Panc1 (cell line): ENCODE measurements around the gene SLC32A1. TPM values are rescaled to one million over a fixed set of nuclear protein-coding genes. Genes with fewer than 3 reads are reported as not detected.

Experiments used
- ATAC-seq: fragments of 200-7000 bp; cut with Tn5 transposase; 2 replicates; pipeline ENCODE4 v1.9.1; 2020; ENCODE audit warnings: mild to moderate bottlenecking, moderate library complexity
- BruUV-seq: library from RNA; stranded (reverse); fragments of 400-500 nt; replicated peaks from 2 replicates; lab custom pipeline; 2021; lab: Mats Ljungman, UMichigan
- CTCF ChIA-PET: fragments of 300-600 bp; sonication (Branson Sonifier 250); formaldehyde crosslinking; loops from one replicate; lab custom pipeline; 2022; ENCODE audit warnings: antibody characterized with exemption; lab: Charles Lee
- POLR2A ChIA-PET: fragments of 300-600 bp; sonication (Branson Sonifier 250); formaldehyde crosslinking; loops from one replicate; lab custom pipeline; 2022; ENCODE audit warnings: antibody characterized with exemption; lab: Charles Lee
- DNase-seq: peaks from one replicate; pipeline ENCODE4 v3.0.0-alpha.2; 2010; ENCODE audit warnings: low read depth, low spot score
- H3K27ac ChIP-seq: 2 replicates; pipeline ENCODE4 v1.5.1; 2011; ENCODE audit warnings: mild to moderate bottlenecking, low read length, inconsistent platforms
- H3K27me3 ChIP-seq: fragments of 200-500 bp; sonication (Bioruptor generic); 2 replicates; pipeline ENCODE4 v1.6.0; 2014; ENCODE audit warnings: low read length, inconsistent platforms; ENCODE audit not compliant: control insufficient read depth, insufficient read depth
- H3K36me3 ChIP-seq: fragments of 200-500 bp; sonication (Bioruptor generic); 2 replicates; pipeline ENCODE4 v1.5.1; 2014; ENCODE audit warnings: inconsistent platforms, mild to moderate bottlenecking, low read length, moderate library complexity; ENCODE audit not compliant: control insufficient read depth, insufficient read depth
- H3K4me1 ChIP-seq: 2 replicates; pipeline ENCODE4 v1.5.1; 2011; ENCODE audit warnings: inconsistent platforms, mild to moderate bottlenecking, low read length, moderate library complexity; ENCODE audit not compliant: control insufficient read depth, insufficient read depth
- H3K4me3 ChIP-seq, 2 experiments: 2 replicates each; pipeline ENCODE4 v1.5.1; 2011 to 2012; ENCODE audit warnings: low read depth in 2 of 2, low read length in 2 of 2, mild to moderate bottlenecking in 2 of 2, inconsistent platforms in 1 of 2, moderate library complexity in 1 of 2
- H3K9me3 ChIP-seq: fragments of 200-500 bp; sonication (Bioruptor generic); 2 replicates; pipeline ENCODE4 v1.5.1; 2014; ENCODE audit warnings: low read depth, mild to moderate bottlenecking, inconsistent platforms, low read length, moderate library complexity; ENCODE audit not compliant: control insufficient read depth, insufficient read depth
- POLR2AphosphoS5 ChIP-seq: IDR thresholded peaks from 2 replicates; pipeline ENCODE4 v1.6.1; 2012; ENCODE audit warnings: mild to moderate bottlenecking, low read depth, low read length, moderate library complexity
- SIN3A ChIP-seq: IDR thresholded peaks from 2 replicates; pipeline ENCODE4 v1.6.1; 2012; ENCODE audit warnings: low read depth, mild to moderate bottlenecking, low read length, moderate library complexity, borderline replicate concordance; ENCODE audit not compliant: insufficient read depth
- TCF7L2 ChIP-seq: IDR thresholded peaks from 2 replicates; pipeline ENCODE4 v1.6.1; 2011; ENCODE audit warnings: mild to moderate bottlenecking, low read depth, low read length, inconsistent platforms
- in situ Hi-C: cut with HindIII; loops from 2 replicates; pipeline ENCODE4 v1.10.0; 2016; ENCODE audit warnings: low sequenced_read_pairs, low pct_unique_long_range_greater_than_20kb
- intact Hi-C: fragments of 100-400 bp; cut with micrococcal nuclease; formaldehyde crosslinking; loops from one replicate; pipeline ENCODE4 v1.10.0; 2022; ENCODE audit not compliant: unreplicated experiment
- total RNA-seq: library from RNA; stranded (reverse); gene quantifications from one replicate; pipeline ENCODE4 v1.2.1, GENCODE V29; 2021; ENCODE audit not compliant: unreplicated experiment
- TF ChIP-seq, protein P1 (sequence below): fragments of 450-650 bp; IDR thresholded peaks from 2 replicates; pipeline ENCODE4 v1.5.1; 2017; ENCODE audit warnings: mild to moderate bottlenecking
- TF ChIP-seq, protein P2 (sequence below), 2 experiments: IDR thresholded peaks; 2 replicates each; pipeline ENCODE4 v1.6.1; 2011 to 2012; ENCODE audit warnings: low read depth in 2 of 2, control low read depth in 1 of 2, low read length in 1 of 2, mild to moderate bottlenecking in 1 of 2, moderate library complexity in 1 of 2; ENCODE audit not compliant: insufficient read depth in 1 of 2

SLC32A1 gene
- total RNA-seq, 1 experiment from 2014 or later = not detected

DNA sequence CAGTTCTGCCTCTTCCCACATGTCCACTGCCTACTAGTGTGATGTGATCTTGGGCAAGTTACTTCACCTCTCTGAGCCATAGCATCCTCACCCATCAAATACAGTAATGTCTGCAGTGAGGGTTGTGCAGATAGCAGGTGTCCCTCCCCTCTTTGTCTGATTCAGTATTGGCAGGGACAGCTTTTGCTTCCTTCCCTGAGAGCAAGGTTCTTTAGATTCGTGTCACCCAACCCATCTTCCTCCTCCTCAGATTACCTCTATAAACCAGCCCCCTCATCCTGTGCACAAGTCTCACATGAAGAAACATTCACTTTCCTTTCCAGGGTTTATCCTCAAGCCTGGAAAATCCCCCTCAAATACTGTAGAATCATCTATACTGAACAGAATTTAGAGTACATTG is 39.3 kb downstream of the SLC32A1 start:
- peaks cover 18% of the 10 kb centered on the region for H3K36me3 ChIP-seq
- H3K9me3 ChIP-seq = no peaks in the 10 kb centered on the region
- no peaks in the 10 kb centered on the region for H3K27me3 ChIP-seq
- in situ Hi-C loops (no loop called here), intact Hi-C loops (no loop called here)
- no peak for ATAC-seq
- BruUV-seq = no TSS peak
- no peak overlapping the region for H3K4me3 ChIP-seq
- H3K4me1 ChIP-seq = no peaks in the 10 kb centered on the region
- POLR2A ChIA-PET = no interaction called here
- TF ChIP-seq POLR2AphosphoS5 (no peak), TCF7L2 (no peak), SIN3A (no peak)
- TF ChIP-seq, protein P1, sequence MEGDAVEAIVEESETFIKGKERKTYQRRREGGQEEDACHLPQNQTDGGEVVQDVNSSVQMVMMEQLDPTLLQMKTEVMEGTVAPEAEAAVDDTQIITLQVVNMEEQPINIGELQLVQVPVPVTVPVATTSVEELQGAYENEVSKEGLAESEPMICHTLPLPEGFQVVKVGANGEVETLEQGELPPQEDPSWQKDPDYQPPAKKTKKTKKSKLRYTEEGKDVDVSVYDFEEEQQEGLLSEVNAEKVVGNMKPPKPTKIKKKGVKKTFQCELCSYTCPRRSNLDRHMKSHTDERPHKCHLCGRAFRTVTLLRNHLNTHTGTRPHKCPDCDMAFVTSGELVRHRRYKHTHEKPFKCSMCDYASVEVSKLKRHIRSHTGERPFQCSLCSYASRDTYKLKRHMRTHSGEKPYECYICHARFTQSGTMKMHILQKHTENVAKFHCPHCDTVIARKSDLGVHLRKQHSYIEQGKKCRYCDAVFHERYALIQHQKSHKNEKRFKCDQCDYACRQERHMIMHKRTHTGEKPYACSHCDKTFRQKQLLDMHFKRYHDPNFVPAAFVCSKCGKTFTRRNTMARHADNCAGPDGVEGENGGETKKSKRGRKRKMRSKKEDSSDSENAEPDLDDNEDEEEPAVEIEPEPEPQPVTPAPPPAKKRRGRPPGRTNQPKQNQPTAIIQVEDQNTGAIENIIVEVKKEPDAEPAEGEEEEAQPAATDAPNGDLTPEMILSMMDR = no peak
- TF ChIP-seq, protein P2, sequence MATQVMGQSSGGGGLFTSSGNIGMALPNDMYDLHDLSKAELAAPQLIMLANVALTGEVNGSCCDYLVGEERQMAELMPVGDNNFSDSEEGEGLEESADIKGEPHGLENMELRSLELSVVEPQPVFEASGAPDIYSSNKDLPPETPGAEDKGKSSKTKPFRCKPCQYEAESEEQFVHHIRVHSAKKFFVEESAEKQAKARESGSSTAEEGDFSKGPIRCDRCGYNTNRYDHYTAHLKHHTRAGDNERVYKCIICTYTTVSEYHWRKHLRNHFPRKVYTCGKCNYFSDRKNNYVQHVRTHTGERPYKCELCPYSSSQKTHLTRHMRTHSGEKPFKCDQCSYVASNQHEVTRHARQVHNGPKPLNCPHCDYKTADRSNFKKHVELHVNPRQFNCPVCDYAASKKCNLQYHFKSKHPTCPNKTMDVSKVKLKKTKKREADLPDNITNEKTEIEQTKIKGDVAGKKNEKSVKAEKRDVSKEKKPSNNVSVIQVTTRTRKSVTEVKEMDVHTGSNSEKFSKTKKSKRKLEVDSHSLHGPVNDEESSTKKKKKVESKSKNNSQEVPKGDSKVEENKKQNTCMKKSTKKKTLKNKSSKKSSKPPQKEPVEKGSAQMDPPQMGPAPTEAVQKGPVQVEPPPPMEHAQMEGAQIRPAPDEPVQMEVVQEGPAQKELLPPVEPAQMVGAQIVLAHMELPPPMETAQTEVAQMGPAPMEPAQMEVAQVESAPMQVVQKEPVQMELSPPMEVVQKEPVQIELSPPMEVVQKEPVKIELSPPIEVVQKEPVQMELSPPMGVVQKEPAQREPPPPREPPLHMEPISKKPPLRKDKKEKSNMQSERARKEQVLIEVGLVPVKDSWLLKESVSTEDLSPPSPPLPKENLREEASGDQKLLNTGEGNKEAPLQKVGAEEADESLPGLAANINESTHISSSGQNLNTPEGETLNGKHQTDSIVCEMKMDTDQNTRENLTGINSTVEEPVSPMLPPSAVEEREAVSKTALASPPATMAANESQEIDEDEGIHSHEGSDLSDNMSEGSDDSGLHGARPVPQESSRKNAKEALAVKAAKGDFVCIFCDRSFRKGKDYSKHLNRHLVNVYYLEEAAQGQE (IDR thresholded peaks at IDR 0.05; ENCODE audit: insufficient read depth in 1 of 2, low read depth in 2 of 2, low read length in 1 of 2) = no peak
- H3K27ac ChIP-seq = no peak overlapping the region
- CTCF ChIA-PET = no interaction called here
- DNase-seq = no peak

DNA sequence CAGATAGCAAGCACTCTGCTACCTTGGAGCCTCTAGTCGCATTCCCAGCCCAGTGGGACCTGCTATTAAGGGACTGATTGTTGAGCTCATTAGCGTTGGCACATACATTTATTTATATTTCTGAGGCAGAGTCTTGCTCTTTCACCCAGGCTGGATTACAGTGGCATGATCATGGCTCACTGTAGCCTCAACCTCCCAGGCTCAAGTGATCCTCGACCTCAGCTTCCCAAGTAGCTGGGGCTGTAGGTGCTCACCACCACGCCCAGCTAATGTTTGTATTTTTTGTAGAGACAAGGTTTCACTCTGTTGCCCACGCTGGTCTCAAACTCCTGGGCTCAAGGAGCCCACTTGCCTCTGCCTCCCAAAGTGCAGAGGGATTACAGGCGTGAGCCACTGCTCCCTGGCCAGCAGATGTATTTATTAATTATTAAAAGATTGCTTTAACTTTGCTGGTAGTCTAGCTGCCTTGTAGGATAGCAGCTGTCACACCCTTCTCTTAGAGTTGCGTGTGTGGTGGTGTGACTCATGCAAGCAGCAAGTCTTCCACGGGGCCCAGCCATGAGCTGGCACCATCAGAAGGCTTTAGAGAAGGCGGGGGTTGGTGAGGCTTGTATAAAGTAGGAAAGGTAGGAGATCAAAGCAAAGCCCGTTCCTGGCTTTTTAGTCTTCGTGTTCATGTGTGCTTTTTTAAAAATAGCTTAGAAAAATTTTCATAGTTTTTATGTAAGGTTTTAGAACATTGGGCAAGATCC is 40.5 kb downstream of the SLC32A1 start:
- no peaks in the 10 kb centered on the region for H3K4me1 ChIP-seq
- in situ Hi-C loops = no loop called here
- POLR2A ChIA-PET = interaction anchor here (0.8 kb wide), 1 partner anchor 450 kb away, joined by 3 read pairs; no protein-coding TSS in a partner anchor
- CTCF ChIA-PET = no interaction called here
- no peaks in the 10 kb centered on the region for H3K27me3 ChIP-seq
- no TSS peak for BruUV-seq
- TF ChIP-seq SIN3A (no peak), POLR2AphosphoS5 (no peak), TCF7L2 (no peak)
- TF ChIP-seq, protein P1 = no peak
- TF ChIP-seq, protein P2 (IDR thresholded peaks at IDR 0.05; ENCODE audit: insufficient read depth in 1 of 2, low read depth in 2 of 2, low read length in 1 of 2) = no peak
- H3K27ac ChIP-seq = no peak overlapping the region
- intact Hi-C loops = no loop called here
- DNase-seq (peak; percentile 60), ATAC-seq (peak; percentile 86)
- no peak overlapping the region for H3K4me3 ChIP-seq
- H3K36me3 ChIP-seq = peaks cover 18% of the 10 kb centered on the region
- H3K9me3 ChIP-seq = no peaks in the 10 kb centered on the region
